ENCODE measurements around the gene ZDHHC18.

ZDHHC18 gene

GRCh38 chr1:26900001-26900814 is 73.7 kb downstream of the ZDHHC18 start, which contains the start of gene GPATCH3:
TSS of gene GPATCH3 (minus strand) at chr1:26900467. CDS start at chr1:26900442, 25 bp downstream.
- DNase-seq (ENCODE audit: low spot score), result peak; percentile 94

GRCh38 chr1:26900815-26901511 is 74.5 kb downstream of the ZDHHC18 start:
- no peak for DNase-seq (ENCODE audit: low spot score)

All from hematopoietic multipotent progenitor cell treated with erythropoietin and hydrocortisone succinate and interleukin-3 and kit ligand, for 15 days (in vitro differentiated cells).